Measurements from ENCODE around the gene ZDHHC11.
"Not testable (repeated sequence)": the region's sequence is repeated elsewhere in the genome, so short reads cannot be mapped to it uniquely, and the experiment has no call there.

Gene ZDHHC11

DNA sequence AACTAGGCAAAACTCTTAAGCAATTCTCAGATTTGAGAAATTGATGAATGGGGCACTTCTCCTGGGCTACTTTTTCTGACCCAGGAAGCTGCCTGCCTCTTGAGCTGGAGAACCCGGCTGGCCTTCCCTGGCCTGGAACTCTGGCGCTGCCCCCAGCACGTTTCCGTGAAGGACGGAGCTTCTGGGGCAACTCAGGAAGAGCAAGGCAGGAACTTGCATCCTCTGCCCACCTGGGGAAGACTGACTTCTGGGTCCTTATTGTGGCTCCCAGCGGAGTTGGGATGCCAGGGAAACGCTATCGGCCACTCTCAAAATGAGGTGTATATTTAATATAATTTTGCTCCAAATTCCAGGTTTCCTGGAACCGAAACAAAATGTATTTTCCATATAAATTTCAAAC lies 39.4 kb downstream of the ZDHHC11 start:
- not testable (repeated sequence) for H3K4me1 ChIP-seq (ENCODE audit: control insufficient read depth, insufficient read depth, low read length); H3K9ac ChIP-seq (ENCODE audit: low read depth, low read length); H3K9me3 ChIP-seq (ENCODE audit: control insufficient read depth, insufficient read depth, low read length); H3K4me3 ChIP-seq (ENCODE audit: low read depth, low read length); H3K27me3 ChIP-seq (ENCODE audit: control insufficient read depth, insufficient read depth, low read length); H3K36me3 ChIP-seq (ENCODE audit: control insufficient read depth, insufficient read depth, low read length)

DNA sequence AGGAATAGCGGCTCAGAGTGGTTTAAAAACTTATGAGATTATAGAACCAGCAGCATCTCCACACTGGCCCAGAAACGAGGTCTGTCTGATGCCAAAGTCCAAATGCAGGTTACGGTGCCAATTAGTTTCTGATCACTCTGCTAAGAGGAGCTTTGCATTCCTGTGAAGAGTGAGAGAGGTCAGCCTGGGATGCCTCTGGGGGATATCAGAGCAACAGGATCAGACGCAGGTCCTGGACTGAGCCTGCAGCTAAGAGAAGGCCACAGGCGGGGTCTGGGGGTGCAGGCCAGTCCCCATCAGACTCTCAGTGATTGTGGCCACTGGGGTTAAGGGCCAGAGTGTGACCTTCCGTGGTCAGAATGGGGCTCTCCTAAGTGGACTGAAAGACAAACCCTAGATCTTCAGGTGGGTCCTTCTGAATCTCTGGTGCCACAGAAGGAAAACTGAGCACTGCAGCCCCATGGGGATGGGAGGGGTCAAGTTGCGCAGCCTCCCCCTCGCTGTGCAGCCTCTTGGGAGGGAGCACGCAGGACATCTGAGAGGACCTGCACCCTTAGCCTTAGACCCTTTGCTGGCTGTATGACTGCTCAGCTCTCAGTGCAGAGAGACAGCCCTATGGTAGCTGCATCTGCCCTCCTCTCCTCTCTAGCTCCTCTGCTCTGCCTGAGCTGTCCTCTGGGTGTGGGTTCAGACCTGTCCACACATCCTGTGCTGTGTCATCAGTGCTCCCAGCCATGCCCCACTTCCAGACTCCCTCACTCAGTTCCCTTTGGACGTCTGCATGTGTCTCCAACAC lies 42.9 kb downstream of the ZDHHC11 start:
- H3K36me3 ChIP-seq (ENCODE audit: control insufficient read depth, insufficient read depth, low read length); H3K4me3 ChIP-seq (ENCODE audit: low read depth, low read length); H3K4me1 ChIP-seq (ENCODE audit: control insufficient read depth, insufficient read depth, low read length); H3K9me3 ChIP-seq (ENCODE audit: control insufficient read depth, insufficient read depth, low read length); H3K9ac ChIP-seq (ENCODE audit: low read depth, low read length); H3K27me3 ChIP-seq (ENCODE audit: control insufficient read depth, insufficient read depth, low read length): not testable (repeated sequence)

DNA sequence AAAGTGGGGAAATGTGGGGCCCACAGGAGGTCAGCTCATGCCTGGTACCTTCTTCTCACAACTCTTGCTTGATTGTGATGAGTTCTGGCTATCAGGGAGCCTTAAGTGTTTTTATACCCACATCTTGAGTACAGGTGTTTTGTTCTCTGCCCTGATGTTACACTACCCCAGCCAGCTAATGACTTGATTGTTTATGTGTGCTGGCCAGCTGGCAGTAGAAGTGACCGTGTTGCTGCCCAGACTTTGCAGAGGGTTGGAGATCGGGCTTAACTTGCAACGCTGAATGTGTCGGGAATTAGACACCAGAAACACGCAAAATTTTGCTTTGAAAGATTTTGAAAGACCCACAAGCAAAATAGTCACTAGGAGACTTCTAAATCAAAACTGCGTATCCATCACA lies 49.3 kb downstream of the ZDHHC11 start:
- H3K4me3 ChIP-seq (ENCODE audit: low read depth, low read length): no peak overlapping the region
- H3K9me3 ChIP-seq (ENCODE audit: control insufficient read depth, insufficient read depth, low read length): no peaks in the 10 kb centered on the region
- H3K27me3 ChIP-seq (ENCODE audit: control insufficient read depth, insufficient read depth, low read length): no peaks in the 10 kb centered on the region
- H3K4me1 ChIP-seq (ENCODE audit: control insufficient read depth, insufficient read depth, low read length): no peaks in the 10 kb centered on the region
- H3K9ac ChIP-seq (ENCODE audit: low read depth, low read length): no peak overlapping the region
- no peaks in the 10 kb centered on the region for H3K36me3 ChIP-seq (ENCODE audit: control insufficient read depth, insufficient read depth, low read length)

DNA sequence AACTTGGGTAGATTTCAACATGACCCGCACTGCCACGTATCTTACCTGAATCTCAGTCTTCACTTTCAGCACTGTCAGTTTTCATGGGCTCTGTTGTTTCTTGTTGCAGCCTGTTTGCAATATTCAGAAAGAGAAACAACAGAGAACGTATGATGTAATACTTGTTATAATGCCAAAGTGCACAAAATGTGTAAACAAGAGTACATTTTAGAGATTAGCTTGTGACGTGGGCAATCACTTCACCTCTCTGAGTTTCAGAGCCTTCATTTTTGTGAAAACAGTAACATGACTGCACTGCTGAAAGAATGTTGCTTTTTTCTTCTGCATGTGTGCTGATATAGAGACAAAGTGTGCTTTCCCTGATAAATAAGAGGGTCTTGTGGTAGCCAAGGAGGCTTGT lies 49.7 kb downstream of the ZDHHC11 start:
- not testable (repeated sequence) for H3K9ac ChIP-seq (ENCODE audit: low read depth, low read length); H3K4me1 ChIP-seq (ENCODE audit: control insufficient read depth, insufficient read depth, low read length); H3K4me3 ChIP-seq (ENCODE audit: low read depth, low read length); H3K27me3 ChIP-seq (ENCODE audit: control insufficient read depth, insufficient read depth, low read length); H3K36me3 ChIP-seq (ENCODE audit: control insufficient read depth, insufficient read depth, low read length); H3K9me3 ChIP-seq (ENCODE audit: control insufficient read depth, insufficient read depth, low read length)

DNA sequence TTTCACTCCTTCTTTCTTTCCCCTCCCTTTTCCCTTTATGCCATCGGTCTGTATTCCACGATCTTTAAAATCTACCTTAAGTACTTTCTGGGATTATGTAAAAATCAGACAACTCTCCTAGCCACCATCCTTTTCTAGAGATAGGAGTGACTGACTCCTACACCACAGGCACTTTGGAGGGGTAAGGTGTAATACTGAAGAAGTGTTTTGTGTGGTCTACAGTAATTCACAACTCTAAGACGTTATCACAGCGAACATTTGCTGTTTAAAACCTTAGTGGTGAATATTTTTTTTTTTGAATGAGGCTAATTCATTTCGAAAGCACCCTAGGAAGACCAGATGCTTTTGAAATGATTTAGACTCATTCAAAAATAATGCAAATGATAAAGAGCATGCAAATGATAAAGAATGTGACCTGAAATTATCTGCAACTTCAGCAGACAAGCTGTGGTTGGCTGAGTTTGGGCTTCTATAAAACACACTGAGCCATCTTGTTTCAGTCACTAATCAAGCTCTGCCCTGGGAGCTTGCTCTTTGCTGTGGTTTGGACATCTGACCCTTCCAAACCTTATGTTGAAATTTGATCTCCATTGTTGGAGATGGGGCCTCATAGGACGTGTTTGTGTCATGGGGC lies 52.2 kb downstream of the ZDHHC11 start:
- H3K9me3 ChIP-seq (ENCODE audit: control insufficient read depth, insufficient read depth, low read length); H3K4me1 ChIP-seq (ENCODE audit: control insufficient read depth, insufficient read depth, low read length); H3K4me3 ChIP-seq (ENCODE audit: low read depth, low read length); H3K36me3 ChIP-seq (ENCODE audit: control insufficient read depth, insufficient read depth, low read length); H3K27me3 ChIP-seq (ENCODE audit: control insufficient read depth, insufficient read depth, low read length); H3K9ac ChIP-seq (ENCODE audit: low read depth, low read length): not testable (repeated sequence)

DNA sequence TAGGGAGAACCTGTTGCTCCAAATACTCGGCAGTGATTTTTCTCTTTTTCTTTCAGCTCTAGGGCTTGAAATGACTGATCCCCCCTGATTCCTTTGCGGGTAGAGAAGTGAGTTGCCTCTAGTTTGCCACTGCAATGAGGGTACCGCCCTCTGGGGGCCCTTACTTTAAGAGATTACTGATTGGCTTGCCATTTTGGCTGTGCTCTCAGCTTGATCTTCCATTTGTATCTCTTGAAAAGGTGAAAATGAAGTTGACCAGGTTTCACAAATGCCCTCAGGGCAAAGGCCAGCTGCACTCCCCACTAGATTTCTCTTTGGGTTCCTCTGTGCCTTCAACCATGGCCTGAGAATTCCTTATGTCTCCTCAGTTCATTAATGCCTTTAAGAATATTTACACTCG lies 52.8 kb downstream of the ZDHHC11 start:
- not testable (repeated sequence) for H3K27me3 ChIP-seq (ENCODE audit: control insufficient read depth, insufficient read depth, low read length); H3K4me1 ChIP-seq (ENCODE audit: control insufficient read depth, insufficient read depth, low read length); H3K9me3 ChIP-seq (ENCODE audit: control insufficient read depth, insufficient read depth, low read length); H3K9ac ChIP-seq (ENCODE audit: low read depth, low read length); H3K4me3 ChIP-seq (ENCODE audit: low read depth, low read length); H3K36me3 ChIP-seq (ENCODE audit: control insufficient read depth, insufficient read depth, low read length)

DNA sequence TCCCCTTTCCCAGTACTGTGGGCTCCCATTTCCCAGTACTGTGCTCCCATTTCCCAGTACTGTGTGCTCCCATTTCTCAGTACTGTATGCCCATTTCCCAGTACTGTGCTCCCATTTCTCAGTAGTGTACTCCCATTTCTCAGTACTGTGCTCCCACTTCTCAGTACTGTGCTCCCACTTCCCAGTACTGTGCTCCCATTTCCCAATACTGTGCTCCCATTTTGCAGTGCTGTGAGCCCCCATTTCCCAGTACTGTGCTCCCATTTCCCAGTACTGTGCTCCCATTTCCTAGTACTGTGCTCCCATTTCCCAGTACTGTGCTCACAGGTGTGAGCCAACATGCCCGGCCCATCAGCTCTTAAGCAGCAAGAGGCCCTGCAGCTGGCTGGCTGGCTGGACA lies 54.9 kb downstream of the ZDHHC11 start:
- H3K9me3 ChIP-seq (ENCODE audit: control insufficient read depth, insufficient read depth, low read length); H3K36me3 ChIP-seq (ENCODE audit: control insufficient read depth, insufficient read depth, low read length); H3K4me3 ChIP-seq (ENCODE audit: low read depth, low read length); H3K9ac ChIP-seq (ENCODE audit: low read depth, low read length); H3K27me3 ChIP-seq (ENCODE audit: control insufficient read depth, insufficient read depth, low read length); H3K4me1 ChIP-seq (ENCODE audit: control insufficient read depth, insufficient read depth, low read length): not testable (repeated sequence)

DNA sequence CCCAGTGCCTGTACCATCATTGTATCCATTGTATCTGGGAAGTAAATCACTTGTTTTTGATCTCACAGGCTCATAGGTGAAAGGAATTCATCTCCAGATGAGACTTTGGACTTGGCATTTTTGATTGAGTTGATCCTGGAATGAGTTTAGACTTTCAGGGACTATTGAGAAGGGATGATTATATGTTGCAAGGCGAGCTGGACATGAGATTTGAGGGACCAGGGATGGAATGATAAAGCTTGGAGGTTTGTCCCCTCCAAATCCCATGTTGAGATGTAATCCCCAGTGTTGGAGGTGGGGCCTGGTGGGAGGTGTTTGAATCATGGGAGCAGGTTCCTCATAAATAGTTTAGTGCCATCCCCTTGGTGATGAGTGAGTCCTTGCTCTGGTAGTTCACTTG lies 55.8 kb downstream of the ZDHHC11 start:
- H3K36me3 ChIP-seq (ENCODE audit: control insufficient read depth, insufficient read depth, low read length); H3K9ac ChIP-seq (ENCODE audit: low read depth, low read length); H3K27me3 ChIP-seq (ENCODE audit: control insufficient read depth, insufficient read depth, low read length); H3K9me3 ChIP-seq (ENCODE audit: control insufficient read depth, insufficient read depth, low read length); H3K4me3 ChIP-seq (ENCODE audit: low read depth, low read length); H3K4me1 ChIP-seq (ENCODE audit: control insufficient read depth, insufficient read depth, low read length): not testable (repeated sequence)

DNA sequence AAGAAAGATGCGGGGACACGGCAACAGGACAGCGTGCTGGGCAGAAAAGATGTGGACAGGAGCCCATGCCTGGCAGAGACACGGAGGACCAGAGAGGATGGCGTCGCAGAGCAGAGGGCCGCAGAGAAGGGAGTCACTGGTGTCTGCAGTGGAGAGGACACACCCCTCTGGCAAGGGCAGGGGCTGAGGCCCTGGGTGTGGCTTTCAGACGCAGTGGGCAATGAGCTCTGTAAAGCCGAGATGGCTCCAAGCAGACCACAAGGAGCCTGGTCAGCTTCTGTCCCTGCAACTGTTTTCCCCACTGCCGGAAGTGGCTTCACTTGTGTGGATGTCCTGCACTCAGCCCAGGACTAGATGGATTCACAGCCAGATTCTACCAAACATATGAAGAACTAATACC lies 62.1 kb downstream of the ZDHHC11 start:
- not testable (repeated sequence) for H3K36me3 ChIP-seq (ENCODE audit: control insufficient read depth, insufficient read depth, low read length)

DNA sequence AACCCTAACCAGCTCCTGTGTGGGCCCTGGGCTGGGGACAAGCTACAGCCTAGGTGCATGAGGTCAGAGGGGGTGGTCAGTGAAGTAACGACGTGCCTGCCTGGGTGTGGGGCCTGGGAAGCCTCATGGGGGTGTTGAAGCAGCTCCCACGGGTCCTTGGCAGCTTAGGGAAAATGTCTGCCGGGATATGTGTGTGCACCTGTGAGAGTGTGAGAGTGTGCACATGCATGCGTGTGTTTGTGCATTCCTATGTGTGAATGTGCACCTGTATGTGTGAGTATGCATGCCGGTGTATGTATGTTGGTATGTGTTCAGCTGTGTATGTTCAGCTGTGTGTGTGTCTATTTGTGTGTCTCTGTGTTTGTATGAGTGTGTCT lies 62.9 kb downstream of the ZDHHC11 start:
- H3K4me3 ChIP-seq (ENCODE audit: low read depth, low read length); H3K36me3 ChIP-seq (ENCODE audit: control insufficient read depth, insufficient read depth, low read length); H3K9me3 ChIP-seq (ENCODE audit: control insufficient read depth, insufficient read depth, low read length); H3K27me3 ChIP-seq (ENCODE audit: control insufficient read depth, insufficient read depth, low read length); H3K9ac ChIP-seq (ENCODE audit: low read depth, low read length); H3K4me1 ChIP-seq (ENCODE audit: control insufficient read depth, insufficient read depth, low read length): not testable (repeated sequence)

More for the DNA sequence above, 62.1 kb downstream of the ZDHHC11 start:
- not testable (repeated sequence) for H3K4me3 ChIP-seq (ENCODE audit: low read depth, low read length); H3K9me3 ChIP-seq (ENCODE audit: control insufficient read depth, insufficient read depth, low read length); H3K4me1 ChIP-seq (ENCODE audit: control insufficient read depth, insufficient read depth, low read length); H3K27me3 ChIP-seq (ENCODE audit: control insufficient read depth, insufficient read depth, low read length); H3K9ac ChIP-seq (ENCODE audit: low read depth, low read length)

DNA sequence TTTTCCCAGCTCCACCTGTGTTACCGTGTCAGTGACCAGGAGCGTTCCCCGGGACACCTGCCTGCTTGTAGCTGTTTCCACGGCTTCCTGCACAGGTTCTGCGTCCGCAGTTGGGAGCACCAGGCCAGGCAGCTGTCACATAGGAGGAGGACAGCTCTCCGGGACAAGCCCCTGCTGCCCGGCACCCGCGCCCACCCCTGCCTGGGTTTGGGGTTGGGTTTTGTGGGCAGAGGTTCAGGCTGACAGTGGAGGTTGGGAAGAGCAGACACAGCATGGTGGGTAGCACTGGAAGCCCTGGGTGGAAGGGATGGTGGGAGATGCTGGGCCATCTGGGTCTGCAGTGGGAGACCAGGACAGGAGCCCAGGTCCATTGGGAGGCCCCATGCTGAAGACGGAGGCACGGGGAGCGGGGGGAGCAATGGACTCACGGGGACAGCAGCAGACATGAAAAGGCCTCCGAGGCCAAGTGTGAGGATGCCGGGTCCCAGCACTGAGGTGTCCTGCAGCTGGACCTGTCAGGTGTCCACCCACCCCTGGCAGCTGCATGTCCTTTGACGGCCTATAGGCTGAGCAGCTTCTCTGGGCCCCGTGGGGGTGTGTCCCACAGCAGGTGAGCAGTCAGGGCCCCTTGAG lies 63.4 kb downstream of the ZDHHC11 start:
- H3K27me3 ChIP-seq (ENCODE audit: control insufficient read depth, insufficient read depth, low read length); H3K4me1 ChIP-seq (ENCODE audit: control insufficient read depth, insufficient read depth, low read length); H3K9ac ChIP-seq (ENCODE audit: low read depth, low read length); H3K4me3 ChIP-seq (ENCODE audit: low read depth, low read length); H3K36me3 ChIP-seq (ENCODE audit: control insufficient read depth, insufficient read depth, low read length); H3K9me3 ChIP-seq (ENCODE audit: control insufficient read depth, insufficient read depth, low read length): not testable (repeated sequence)

DNA sequence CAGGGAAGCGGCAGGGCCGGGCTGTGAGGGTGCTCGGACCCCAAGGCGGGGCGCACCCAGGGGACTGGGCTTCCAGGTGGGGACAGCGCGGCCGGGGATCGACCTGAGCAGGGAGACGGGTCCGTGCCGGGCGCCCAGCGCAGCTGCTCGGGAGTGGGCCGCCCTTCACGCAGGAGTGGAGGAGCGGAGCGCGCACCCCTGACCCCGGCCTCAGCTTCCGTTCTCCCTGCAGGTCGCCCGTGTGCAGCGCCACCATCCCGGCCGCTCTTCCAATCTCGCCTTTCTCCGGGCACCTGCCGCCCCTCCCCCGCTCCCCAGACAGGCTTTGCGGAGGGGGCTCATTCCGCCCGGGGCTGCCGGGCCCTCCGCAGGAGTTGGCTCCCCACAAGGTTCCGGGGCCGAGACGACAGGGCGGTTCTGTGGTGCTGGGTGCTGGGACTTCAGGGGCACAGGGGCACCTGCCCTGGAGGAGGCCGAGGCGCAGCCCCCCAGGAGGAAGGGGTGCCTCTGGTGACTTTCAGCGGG lies 65.5 kb downstream of the ZDHHC11 start:
- H3K4me1 ChIP-seq (ENCODE audit: control insufficient read depth, insufficient read depth, low read length); H3K36me3 ChIP-seq (ENCODE audit: control insufficient read depth, insufficient read depth, low read length); H3K9me3 ChIP-seq (ENCODE audit: control insufficient read depth, insufficient read depth, low read length); H3K27me3 ChIP-seq (ENCODE audit: control insufficient read depth, insufficient read depth, low read length); H3K9ac ChIP-seq (ENCODE audit: low read depth, low read length): not testable (repeated sequence)
- peak overlapping the region; percentile 43 for H3K4me3 ChIP-seq (ENCODE audit: low read depth, low read length)
